A549 (cell line): ENCODE data around the gene AFG1L. TPM values are rescaled to one million over a fixed set of nuclear protein-coding genes. Genes with fewer than 3 reads are reported as not detected.

ENCODE experiments used
- ATAC-seq, 2 experiments: fragments of 200-7000 bp in 1 of 2; fragments of >200 bp in 1 of 2; cut with Nextera tagmentation in 1 of 2; cut with Tn5 transposase in 1 of 2; 3 replicates each; pipeline versions ENCODE4 v1.8.0 to v1.9.1; 2018 to 2020; ENCODE audit warnings: mild to moderate bottlenecking in 1 of 2, moderate library complexity in 1 of 2
- CTCF ChIA-PET: fragments of 300-600 bp; sonication (Branson Sonifier 250); formaldehyde crosslinking; extraction: SDS; loops from one replicate; lab custom pipeline; 2021; ENCODE audit warnings: antibody characterized with exemption, inconsistent platforms; lab: Yijun Ruan, JAX
- POLR2A ChIA-PET: fragments of 350-600 bp; formaldehyde crosslinking; extraction: SDS; loops from one replicate; lab custom pipeline; 2021; ENCODE audit warnings: antibody characterized with exemption, inconsistent platforms; lab: Yijun Ruan, JAX
- DNase-seq, 2 experiments: peaks; one replicate each; pipeline versions ENCODE4 v3.0.0 to v3.0.0-alpha.2; 2011 to 2016; ENCODE audit warnings: low read depth in 1 of 2, low spot score in 1 of 2
- FAIRE-seq: peaks from 2 replicates; lab custom pipeline; 2011; peaks lifted over from hg19 to GRCh38; lab: Jason Lieb, UNC
- H3K27ac ChIP-seq, 2 experiments: fragments of >200 bp; sonication (Bioruptor Twin); formaldehyde crosslinking; 3 replicates each; pipeline ENCODE4 v1.5.1; 2016 to 2017
- H3K4me1 ChIP-seq: fragments of >200 bp; sonication (Bioruptor Twin); formaldehyde crosslinking; 3 replicates; pipeline ENCODE4 v1.6.1; 2016
- H3K4me2 ChIP-seq: fragments of >200 bp; sonication (Bioruptor Twin); formaldehyde crosslinking; 3 replicates; pipeline ENCODE4 v1.6.1; 2016
- H3K4me3 ChIP-seq: fragments of >200 bp; sonication (Bioruptor Twin); formaldehyde crosslinking; 3 replicates; pipeline ENCODE4 v1.5.1; 2016
- H3K9me3 ChIP-seq: fragments of >200 bp; sonication (Bioruptor Twin); formaldehyde crosslinking; 3 replicates; pipeline ENCODE4 v1.6.1; 2016
- BHLHE40 ChIP-seq: IDR thresholded peaks from 2 replicates; pipeline ENCODE4 v1.6.1; 2012; ENCODE audit warnings: low read depth, low read length, inconsistent platforms
- CBX2 ChIP-seq: fragments of 200-600 bp; sonication (generic); IDR thresholded peaks from 2 replicates; pipeline ENCODE4 v1.6.1; 2016; ENCODE audit warnings: low read depth, mild to moderate bottlenecking, borderline replicate concordance
- EHMT2 ChIP-seq: fragments of 200-600 bp; sonication (generic); IDR thresholded peaks from 2 replicates; pipeline ENCODE4 v1.6.1; 2016; ENCODE audit warnings: antibody characterized with exemption, low read depth, mild to moderate bottlenecking, moderate library complexity
- ESRRA ChIP-seq: fragments of 150-350 bp; IDR thresholded peaks from 2 replicates; pipeline ENCODE4 v1.6.1; 2014; ENCODE audit warnings: mild to moderate bottlenecking, low read length, borderline replicate concordance
- FOXS1 ChIP-seq: fragments of 250-450 bp; sonication (Bioruptor Pico); IDR thresholded peaks from 2 replicates; pipeline ENCODE4 v1.5.0; 2020; ENCODE audit warnings: mild to moderate bottlenecking, moderate library complexity
- HDAC2 ChIP-seq: fragments of 200-600 bp; sonication (generic); IDR thresholded peaks from 2 replicates; pipeline ENCODE4 v1.6.1; 2016
- HEYL ChIP-seq: fragments of 250-450 bp; sonication (Bioruptor Pico); IDR thresholded peaks from 2 replicates; pipeline ENCODE4 v1.8.0; 2021; ENCODE audit warnings: mild to moderate bottlenecking, moderate library complexity
- HOXA7 ChIP-seq: fragments of 250-450 bp; sonication (Bioruptor Pico); IDR thresholded peaks from 2 replicates; pipeline ENCODE4 v1.5.0; 2020; ENCODE audit warnings: mild to moderate bottlenecking, moderate library complexity
- HOXB13 ChIP-seq: fragments of 250-450 bp; sonication (Bioruptor Pico); IDR thresholded peaks from 2 replicates; pipeline ENCODE4 v1.5.0; 2020; ENCODE audit warnings: low read depth, mild to moderate bottlenecking, moderate library complexity
- HOXB5 ChIP-seq: fragments of 250-450 bp; sonication (Bioruptor Pico); IDR thresholded peaks from 2 replicates; pipeline ENCODE4 v1.5.0; 2020; ENCODE audit warnings: mild to moderate bottlenecking, moderate library complexity
- JUNB ChIP-seq: fragments of >200 bp; sonication (Bioruptor Twin); formaldehyde crosslinking; IDR thresholded peaks from 2 replicates; pipeline ENCODE4 v1.6.1; 2016
- MAZ ChIP-seq: fragments of 150-350 bp; IDR thresholded peaks from 2 replicates; pipeline ENCODE4 v1.6.1; 2014; ENCODE audit warnings: antibody characterized with exemption, low read depth, low read length, borderline replicate concordance
- NFE2L2 ChIP-seq: fragments of 150-350 bp; conservative IDR thresholded peaks from 2 replicates; pipeline ENCODE4 v1.6.1; 2014; ENCODE audit warnings: low read length
- NR3C1 ChIP-seq: fragments of >200 bp; sonication (Bioruptor Twin); formaldehyde crosslinking; IDR thresholded peaks from 3 replicates; pipeline ENCODE4 v1.6.1; 2017
- PHF8 ChIP-seq: fragments of 200-600 bp; sonication (generic); IDR thresholded peaks from 2 replicates; pipeline ENCODE4 v1.6.1; 2016; ENCODE audit warnings: low read depth, mild to moderate bottlenecking, antibody characterized with exemption, moderate library complexity, borderline replicate concordance
- RAD21 ChIP-seq, 2 experiments: fragments of >200 bp in 1 of 2; sonication (Bioruptor Twin) in 1 of 2; formaldehyde crosslinking in 1 of 2; IDR thresholded peaks in 1 of 2; conservative IDR thresholded peaks in 1 of 2; 2 replicates in 1 of 2; 3 replicates in 1 of 2; pipeline ENCODE4 v1.6.1; 2012 to 2018; ENCODE audit warnings: inconsistent platforms in 1 of 2
- RARB ChIP-seq: fragments of 250-450 bp; sonication (Bioruptor Pico); IDR thresholded peaks from 2 replicates; pipeline ENCODE4 v1.8.0; 2021; ENCODE audit warnings: mild to moderate bottlenecking, moderate library complexity
- REST ChIP-seq: fragments of 200-600 bp; sonication (generic); IDR thresholded peaks from 2 replicates; pipeline ENCODE4 v1.6.1; 2016; ENCODE audit warnings: antibody characterized with exemption, mild to moderate bottlenecking, moderate library complexity
- SMC3 ChIP-seq: fragments of >200 bp; sonication (Bioruptor Twin); formaldehyde crosslinking; IDR thresholded peaks from 3 replicates; pipeline ENCODE4 v1.6.1; 2018; ENCODE audit warnings: inconsistent platforms
- TFCP2L1 ChIP-seq: fragments of 250-450 bp; sonication (Bioruptor Pico); IDR thresholded peaks from 2 replicates; pipeline ENCODE4 v1.5.0; 2021; ENCODE audit warnings: mild to moderate bottlenecking
- TP53 ChIP-seq: fragments of 250-450 bp; sonication (Bioruptor Pico); IDR thresholded peaks from 2 replicates; pipeline ENCODE4 v1.5.0; 2021; ENCODE audit warnings: mild to moderate bottlenecking, moderate library complexity
- ZC3H11A ChIP-seq: fragments of 450-650 bp; IDR thresholded peaks from 2 replicates; pipeline ENCODE4 v1.6.1; 2014; ENCODE audit warnings: antibody characterized with exemption, mild to moderate bottlenecking
- ZFP36 ChIP-seq: fragments of 450-650 bp; IDR thresholded peaks from 2 replicates; pipeline ENCODE4 v1.6.1; 2014; ENCODE audit warnings: borderline replicate concordance; ENCODE audit not compliant: partially characterized antibody
- ZNF302 ChIP-seq: fragments of 250-450 bp; sonication (Bioruptor Pico); IDR thresholded peaks from 2 replicates; pipeline ENCODE4 v1.9.0; 2021; ENCODE audit warnings: inconsistent platforms, mild to moderate bottlenecking, moderate library complexity
- ZSCAN20 ChIP-seq: fragments of 250-450 bp; sonication (Bioruptor Pico); IDR thresholded peaks from 2 replicates; pipeline ENCODE4 v1.8.0; 2022; ENCODE audit warnings: mild to moderate bottlenecking, moderate library complexity
- WGBS: methylation state at CpG from one replicate; pipeline ENCODE4 v1.1.6; 2017; ENCODE audit errors: missing lambda C conversion rate; 5-methylcytosine and 5-hydroxymethylcytosine counted together
- polyA plus RNA-seq, 4 experiments: library from polyadenylated mRNA; depleted of rRNA in 3 of 4; stranded (reverse); fragments of >200 nt; fragmentation: RNase III in 1 of 4; extraction: RNeasy Plus Mini Kit Qiagen cat#74134 plus additional on column Dnase treatment in 1 of 4; gene quantifications; 2 replicates in 3 of 4; 3 replicates in 1 of 4; pipeline ENCODE4 v1.2.3, GENCODE V29; 2011 to 2017
- TF ChIP-seq, protein P1 (sequence below): fragments of 250-450 bp; sonication (Bioruptor Pico); IDR thresholded peaks from 2 replicates; pipeline ENCODE4 v1.5.0; 2021; ENCODE audit warnings: mild to moderate bottlenecking, moderate library complexity, borderline replicate concordance
- TF ChIP-seq, protein P2 (sequence below): IDR thresholded peaks from 2 replicates; pipeline ENCODE4 v1.6.1; 2012
- TF ChIP-seq, protein P3 (sequence below): fragments of 250-450 bp; sonication (Bioruptor Pico); IDR thresholded peaks from 2 replicates; pipeline ENCODE4 v1.5.0; 2020; ENCODE audit warnings: low read depth, mild to moderate bottlenecking, moderate library complexity

AFG1L gene
- polyA plus RNA-seq, 2 of the 4 experiments (the other 2 are of a cell fraction): 1.3 to 2.3 TPM

GRCh38 chr6:108482559-108482958, 187.7 kb downstream of the AFG1L start:
- TF ChIP-seq ZSCAN20 (CRISPR knock-in tag): no peak
- no peak for TF ChIP-seq NFE2L2
- no peak for TF ChIP-seq ZC3H11A
- TF ChIP-seq HOXB13 (CRISPR knock-in tag): no peak
- TF ChIP-seq JUNB: no peak
- no peak for TF ChIP-seq CBX2
- no peak for TF ChIP-seq TFCP2L1 (CRISPR knock-in tag)
- no peak for TF ChIP-seq SMC3
- no peak for TF ChIP-seq MAZ
- TF ChIP-seq RARB: no peak
- no peak for TF ChIP-seq ZFP36
- DNase-seq: no peak
- no peak for ATAC-seq
- no peak overlapping the region for H3K27ac ChIP-seq
- H3K9me3 ChIP-seq: no peaks in the 10 kb centered on the region
- no peaks in the 10 kb centered on the region for H3K4me1 ChIP-seq
- WGBS: 33% methylated on average over 2 of the region's 2 CpGs
- ChIA-PET CTCF (no interaction called here), POLR2A (no interaction called here)
- H3K4me2 ChIP-seq: no peak overlapping the region
- no peak for FAIRE-seq
- H3K4me3 ChIP-seq: no peak overlapping the region

DNA sequence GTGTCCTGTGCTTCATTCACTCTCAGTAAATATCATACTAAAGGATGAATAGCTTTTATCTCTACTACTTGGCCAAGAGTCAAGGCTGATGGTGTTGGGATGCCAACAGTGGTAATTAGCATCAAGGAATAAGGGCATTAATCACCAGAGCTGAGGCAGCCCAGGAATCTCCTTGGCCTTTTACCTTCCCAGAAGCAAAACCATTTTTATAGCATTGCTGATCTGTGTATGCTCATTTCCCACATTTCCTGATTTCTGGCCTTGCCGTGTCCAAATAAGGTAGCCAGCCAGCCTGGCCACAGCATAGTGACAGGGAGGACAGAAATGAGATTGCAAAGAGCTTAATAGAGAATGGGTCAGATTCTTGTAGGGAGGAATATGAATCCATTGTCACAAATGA, 189.2 kb downstream of the AFG1L start:
- TF ChIP-seq, protein P1, sequence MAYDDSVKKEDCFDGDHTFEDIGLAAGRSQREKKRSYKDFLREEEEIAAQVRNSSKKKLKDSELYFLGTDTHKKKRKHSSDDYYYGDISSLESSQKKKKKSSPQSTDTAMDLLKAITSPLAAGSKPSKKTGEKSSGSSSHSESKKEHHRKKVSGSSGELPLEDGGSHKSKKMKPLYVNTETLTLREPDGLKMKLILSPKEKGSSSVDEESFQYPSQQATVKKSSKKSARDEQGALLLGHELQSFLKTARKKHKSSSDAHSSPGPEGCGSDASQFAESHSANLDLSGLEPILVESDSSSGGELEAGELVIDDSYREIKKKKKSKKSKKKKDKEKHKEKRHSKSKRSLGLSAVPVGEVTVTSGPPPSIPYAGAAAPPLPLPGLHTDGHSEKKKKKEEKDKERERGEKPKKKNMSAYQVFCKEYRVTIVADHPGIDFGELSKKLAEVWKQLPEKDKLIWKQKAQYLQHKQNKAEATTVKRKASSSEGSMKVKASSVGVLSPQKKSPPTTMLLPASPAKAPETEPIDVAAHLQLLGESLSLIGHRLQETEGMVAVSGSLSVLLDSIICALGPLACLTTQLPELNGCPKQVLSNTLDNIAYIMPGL (CRISPR knock-in tag): no peak
- TF ChIP-seq NR3C1 (no peak), HEYL (CRISPR knock-in tag) (no peak), JUNB (no peak), REST (no peak), FOXS1 (no peak), EHMT2 (no peak), BHLHE40 (no peak), MAZ (no peak), HOXA7 (CRISPR knock-in tag) (no peak), ESRRA (no peak), TP53 (no peak), RAD21 (conservative IDR thresholded peaks at IDR 0.05 in 1 of 2, IDR thresholded peaks at IDR 0.05 in 1 of 2) (no peak), HOXB5 (no peak), PHF8 (no peak), CBX2 (no peak), ZNF302 (no peak), HDAC2 (no peak)
- TF ChIP-seq, protein P2, sequence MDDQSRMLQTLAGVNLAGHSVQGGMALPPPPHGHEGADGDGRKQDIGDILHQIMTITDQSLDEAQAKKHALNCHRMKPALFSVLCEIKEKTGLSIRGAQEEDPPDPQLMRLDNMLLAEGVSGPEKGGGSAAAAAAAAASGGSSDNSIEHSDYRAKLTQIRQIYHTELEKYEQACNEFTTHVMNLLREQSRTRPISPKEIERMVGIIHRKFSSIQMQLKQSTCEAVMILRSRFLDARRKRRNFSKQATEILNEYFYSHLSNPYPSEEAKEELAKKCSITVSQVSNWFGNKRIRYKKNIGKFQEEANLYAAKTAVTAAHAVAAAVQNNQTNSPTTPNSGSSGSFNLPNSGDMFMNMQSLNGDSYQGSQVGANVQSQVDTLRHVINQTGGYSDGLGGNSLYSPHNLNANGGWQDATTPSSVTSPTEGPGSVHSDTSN: no peak
- TF ChIP-seq, protein P3, sequence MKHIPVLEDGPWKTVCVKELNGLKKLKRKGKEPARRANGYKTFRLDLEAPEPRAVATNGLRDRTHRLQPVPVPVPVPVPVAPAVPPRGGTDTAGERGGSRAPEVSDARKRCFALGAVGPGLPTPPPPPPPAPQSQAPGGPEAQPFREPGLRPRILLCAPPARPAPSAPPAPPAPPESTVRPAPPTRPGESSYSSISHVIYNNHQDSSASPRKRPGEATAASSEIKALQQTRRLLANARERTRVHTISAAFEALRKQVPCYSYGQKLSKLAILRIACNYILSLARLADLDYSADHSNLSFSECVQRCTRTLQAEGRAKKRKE: no peak
- Histone ChIP-seq H3K4me3 (no peak overlapping the region), H3K27ac (no peak overlapping the region), H3K9me3 (no peaks in the 10 kb centered on the region), H3K4me1 (no peaks in the 10 kb centered on the region), H3K4me2 (no peak overlapping the region)
- 92% methylated on average over 1 of the region's 1 CpG for WGBS
- FAIRE-seq (no peak), DNase-seq (no peak), ATAC-seq (no peak)
- CTCF ChIA-PET: interaction anchor here (0.9 to 1.6 kb wide), 2 partner anchors 8 to 371 kb away, joined by 4 to 5 read pairs; no protein-coding TSS in a partner anchor
- POLR2A ChIA-PET: no interaction called here
